Large intestine (tissue), 3 donors: ENCODE results near the gene ZNF584. TPM values are rescaled to one million over a fixed set of nuclear protein-coding genes. Genes with fewer than 3 reads are reported as not detected.
A peak's percentile ranks its signal among the peaks of the same experiment; 100 is the strongest.
"Not testable (repeated sequence)": the region's sequence is repeated elsewhere in the genome, so short reads cannot be mapped to it uniquely, and the experiment has no call there.

Experiments
- DNase-seq, 2 donors: peaks; one replicate each; pipeline versions ENCODE4 v3.0.0 to v3.0.0-alpha.2; 2013
- H3K27ac ChIP-seq: one replicate; pipeline ENCODE4 v1.5.1; 2013; ENCODE audit warnings: low read length
- H3K27me3 ChIP-seq: 2 replicates; pipeline ENCODE4 v1.6.1; 2013; ENCODE audit warnings: low read length; ENCODE audit not compliant: control insufficient read depth, insufficient read depth
- H3K36me3 ChIP-seq: 2 replicates; pipeline ENCODE4 v1.6.1; 2013; ENCODE audit warnings: low read length; ENCODE audit not compliant: control insufficient read depth, insufficient read depth
- H3K4me1 ChIP-seq: one replicate; pipeline ENCODE4 v1.6.1; 2013; ENCODE audit warnings: low read length; ENCODE audit not compliant: control insufficient read depth, insufficient read depth
- H3K4me3 ChIP-seq: one replicate; pipeline ENCODE4 v1.5.1; 2013; ENCODE audit warnings: low read length
- H3K9me3 ChIP-seq: one replicate; pipeline ENCODE4 v1.6.1; 2013; ENCODE audit warnings: mild to moderate bottlenecking, low read depth, low read length, moderate library complexity; ENCODE audit not compliant: control insufficient read depth
- WGBS: methylation state at CpG from one replicate; pipeline ENCODE4 v1.1.5; 2013; ENCODE audit warnings: low lambda C conversion rate; ENCODE audit not compliant: insufficient coverage; 5-methylcytosine and 5-hydroxymethylcytosine counted together
- polyA plus RNA-seq: library from polyadenylated mRNA; unstranded; fragments of 120-200 nt; gene quantifications from one replicate; pipeline ENCODE4 v1.2.1, GENCODE V29; 2013

The ZNF584 gene
- polyA plus RNA-seq, 1 donor = 7.1 TPM

DNA sequence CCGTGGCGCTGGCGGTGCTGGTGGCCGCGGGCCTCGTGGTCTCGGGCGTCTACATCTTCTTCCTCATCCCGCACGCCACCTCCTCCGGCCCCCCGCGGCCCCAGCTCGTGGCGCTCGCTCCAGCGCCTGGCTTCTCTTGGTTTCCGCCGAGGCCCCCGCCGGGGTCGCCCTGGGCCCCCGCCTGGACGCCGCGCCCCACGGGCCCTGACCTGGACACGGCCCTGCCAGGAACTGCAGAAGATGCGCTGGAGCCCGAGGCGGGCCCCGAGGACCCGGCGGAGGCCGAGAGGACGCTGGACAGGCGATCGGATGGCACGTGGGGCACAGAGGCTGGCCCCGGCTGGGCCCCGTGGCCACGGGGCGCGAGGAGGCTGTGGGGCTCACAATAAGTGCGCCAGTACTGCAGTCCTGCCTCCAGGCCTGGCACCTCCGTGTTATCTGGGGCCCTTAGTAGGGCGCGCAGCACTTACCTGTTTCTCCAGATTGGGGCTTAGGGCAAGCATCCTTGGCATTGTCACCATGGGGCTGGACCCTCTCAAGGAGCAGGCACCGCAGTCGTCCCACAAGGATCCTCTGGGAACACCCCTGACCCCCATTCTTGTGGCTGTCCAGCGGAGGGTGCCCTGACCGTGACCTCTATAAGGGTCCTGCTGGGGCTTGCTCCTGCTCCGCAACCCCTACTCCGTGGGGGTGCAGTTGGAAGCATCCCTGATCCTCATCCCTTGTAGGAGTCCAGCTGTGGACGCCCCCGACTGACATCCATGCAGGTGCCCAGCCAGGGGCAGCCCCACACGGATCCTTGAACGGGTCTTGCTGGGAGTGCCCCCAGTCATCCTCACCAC is 11.5 kb upstream of the ZNF584 start:
- H3K36me3 ChIP-seq = peaks cover 34% of the 10 kb centered on the region
- no CpG with 5 or more reads among the region's 58 CpGs for WGBS
- DNase-seq = no peak
- H3K4me1 ChIP-seq = peaks cover 12% of the 10 kb centered on the region
- no peak overlapping the region for H3K4me3 ChIP-seq
- H3K27me3 ChIP-seq = peaks cover 29% of the 10 kb centered on the region
- H3K27ac ChIP-seq = no peak overlapping the region
- H3K9me3 ChIP-seq = peaks cover 3% of the 10 kb centered on the region

DNA sequence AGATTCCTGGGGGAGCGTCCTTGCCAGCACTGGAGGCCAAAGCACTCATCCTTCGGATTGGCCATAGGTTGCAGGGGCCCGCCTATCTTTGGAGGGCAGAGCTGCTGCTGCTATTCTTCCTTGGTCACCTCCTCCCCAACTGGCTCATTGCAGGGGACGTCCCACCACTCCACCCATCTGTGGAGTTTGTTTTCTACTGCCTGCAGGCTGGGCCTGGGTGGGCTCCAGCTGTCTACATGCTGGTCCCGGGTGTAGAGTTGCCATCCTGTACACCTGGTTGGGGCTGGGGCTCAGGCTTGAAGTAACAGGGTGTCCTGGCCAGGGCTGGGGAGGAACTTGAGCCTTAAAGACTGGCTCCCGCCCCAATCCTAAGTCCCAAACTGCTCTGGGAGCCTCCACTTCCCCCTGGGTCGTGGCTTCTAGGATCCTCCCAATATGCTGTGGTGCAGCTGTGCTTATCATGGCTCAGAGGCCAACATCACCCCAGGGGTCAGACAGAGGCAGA is 10.9 kb upstream of the ZNF584 start:
- Histone ChIP-seq H3K27me3 (peaks cover 29% of the 10 kb centered on the region), H3K4me1 (peaks cover 15% of the 10 kb centered on the region)

DNA sequence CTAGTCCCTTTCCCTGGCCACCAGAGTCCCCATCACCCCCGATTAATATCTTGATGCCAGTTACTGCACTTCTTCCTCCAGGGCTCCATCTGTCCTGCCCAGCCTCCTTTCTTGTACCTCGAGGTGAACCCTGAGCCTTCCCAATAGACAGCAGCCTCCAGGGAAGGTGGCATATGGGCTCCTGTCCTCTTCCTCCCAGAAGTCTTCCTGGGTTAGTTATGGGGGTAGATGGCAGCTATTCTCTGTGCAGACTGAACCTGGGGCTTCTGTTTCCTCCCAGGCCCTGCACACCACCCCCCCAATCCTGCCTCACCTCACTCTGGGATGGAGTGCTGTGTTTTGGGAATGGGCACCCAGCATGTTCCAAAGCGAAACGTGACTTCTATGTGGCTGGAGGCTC is 10.4 kb upstream of the ZNF584 start:
- Histone ChIP-seq H3K27me3 (peaks cover 29% of the 10 kb centered on the region), H3K9me3 (peaks cover 3% of the 10 kb centered on the region), H3K4me1 (peaks cover 15% of the 10 kb centered on the region), H3K27ac (no peak overlapping the region), H3K36me3 (peaks cover 23% of the 10 kb centered on the region), H3K4me3 (no peak overlapping the region)
- DNase-seq = no peak
- no CpG with 5 or more reads among the region's 4 CpGs for WGBS

More for the DNA sequence above, 10.9 kb upstream of the ZNF584 start:
- DNase-seq = no peak
- WGBS = no CpG with 5 or more reads among the region's 7 CpGs
- peaks cover 3% of the 10 kb centered on the region for H3K9me3 ChIP-seq
- H3K36me3 ChIP-seq = peaks cover 28% of the 10 kb centered on the region
- H3K27ac ChIP-seq = no peak overlapping the region
- H3K4me3 ChIP-seq = no peak overlapping the region

DNA sequence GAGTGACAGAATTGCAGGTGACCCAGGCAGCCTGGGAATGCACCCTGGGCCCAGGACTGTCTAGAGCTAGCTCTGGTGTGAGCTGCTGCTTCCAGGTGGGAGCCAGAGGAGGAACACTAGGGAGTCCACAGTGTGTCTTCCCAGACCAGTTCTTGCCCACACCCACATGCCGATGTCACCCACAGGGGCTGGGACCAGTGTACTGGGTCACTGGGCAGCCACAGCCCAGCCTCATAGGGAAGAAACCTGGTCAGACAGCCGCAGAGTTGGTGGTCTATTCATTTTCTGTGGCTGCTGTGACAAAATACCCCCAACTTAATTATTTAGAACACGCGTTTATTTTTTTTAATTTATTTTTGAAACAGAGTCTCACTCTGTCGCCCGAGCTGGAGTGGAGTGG is 9.9 kb upstream of the ZNF584 start:
- no CpG with 5 or more reads among the region's 6 CpGs for WGBS
- DNase-seq = no peak
- H3K4me1 ChIP-seq = peaks cover 17% of the 10 kb centered on the region

DNA sequence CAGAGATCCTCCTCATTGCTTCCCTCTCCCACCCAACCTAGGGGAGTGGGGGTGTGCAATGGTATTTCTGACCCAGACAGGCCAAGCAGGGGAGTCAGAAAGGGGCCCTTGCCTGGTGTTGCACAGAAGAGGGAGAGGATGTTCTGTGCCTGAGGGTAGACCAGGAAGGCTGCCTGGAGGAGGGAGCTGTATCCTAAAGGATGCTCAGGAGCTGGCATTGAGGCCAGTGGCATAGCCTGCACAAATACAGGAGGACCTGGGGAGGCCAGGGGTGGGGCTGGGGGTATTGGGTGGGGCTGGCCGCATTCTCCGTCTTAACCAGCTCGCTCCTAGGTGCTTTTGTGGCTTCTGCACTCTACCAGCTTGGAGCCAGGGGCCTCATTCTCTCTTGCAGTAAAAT is 8.5 kb upstream of the ZNF584 start:
- Histone ChIP-seq H3K4me1 (peaks cover 19% of the 10 kb centered on the region), H3K9me3 (peaks cover 3% of the 10 kb centered on the region), H3K27ac (no peak overlapping the region), H3K36me3 (peaks cover 5% of the 10 kb centered on the region), H3K27me3 (peaks cover 29% of the 10 kb centered on the region), H3K4me3 (no peak overlapping the region)
- DNase-seq = no peak
- WGBS = no CpG with 5 or more reads among the region's 3 CpGs

More for the DNA sequence above, 9.9 kb upstream of the ZNF584 start:
- Histone ChIP-seq H3K9me3 (peaks cover 3% of the 10 kb centered on the region), H3K4me3 (no peak overlapping the region), H3K27ac (no peak overlapping the region), H3K27me3 (peaks cover 29% of the 10 kb centered on the region), H3K36me3 (peaks cover 18% of the 10 kb centered on the region)

DNA sequence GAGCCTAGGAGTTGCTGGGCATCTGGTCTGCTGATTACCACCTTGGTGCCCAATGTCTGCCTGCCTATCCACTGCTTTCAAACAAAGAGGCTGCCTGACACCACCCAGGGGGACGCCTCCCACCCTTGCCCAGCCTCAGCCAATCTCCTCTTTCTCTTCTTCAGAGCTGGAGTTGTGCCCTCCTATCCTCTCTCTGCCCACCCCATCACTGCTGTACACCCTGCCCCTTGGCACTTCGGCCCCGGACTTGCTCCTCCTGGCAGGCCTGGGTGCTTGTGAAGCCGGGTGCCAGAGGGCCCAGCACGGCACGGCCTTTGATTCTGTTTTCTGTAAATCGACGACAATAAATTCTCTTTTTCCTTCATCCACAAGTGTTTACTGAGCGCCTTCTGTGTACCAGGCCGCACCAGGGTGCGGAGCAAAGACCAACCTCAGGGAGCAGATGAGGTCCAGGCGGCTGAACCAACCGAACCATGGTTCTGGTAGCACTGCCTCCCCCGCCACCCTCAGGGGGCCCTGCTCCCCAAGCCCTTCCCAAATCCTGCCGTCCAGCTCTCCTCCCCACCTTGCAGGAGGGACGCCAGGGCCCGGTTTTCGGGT is 8.0 kb upstream of the ZNF584 start:
- Histone ChIP-seq H3K4me3 (peak overlapping the region; percentile 45), H3K4me1 (peaks cover 19% of the 10 kb centered on the region), H3K36me3 (no peaks in the 10 kb centered on the region), H3K9me3 (peaks cover 3% of the 10 kb centered on the region), H3K27me3 (peaks cover 25% of the 10 kb centered on the region), H3K27ac (no peak overlapping the region)
- DNase-seq = no peak
- no CpG with 5 or more reads among the region's 18 CpGs for WGBS

DNA sequence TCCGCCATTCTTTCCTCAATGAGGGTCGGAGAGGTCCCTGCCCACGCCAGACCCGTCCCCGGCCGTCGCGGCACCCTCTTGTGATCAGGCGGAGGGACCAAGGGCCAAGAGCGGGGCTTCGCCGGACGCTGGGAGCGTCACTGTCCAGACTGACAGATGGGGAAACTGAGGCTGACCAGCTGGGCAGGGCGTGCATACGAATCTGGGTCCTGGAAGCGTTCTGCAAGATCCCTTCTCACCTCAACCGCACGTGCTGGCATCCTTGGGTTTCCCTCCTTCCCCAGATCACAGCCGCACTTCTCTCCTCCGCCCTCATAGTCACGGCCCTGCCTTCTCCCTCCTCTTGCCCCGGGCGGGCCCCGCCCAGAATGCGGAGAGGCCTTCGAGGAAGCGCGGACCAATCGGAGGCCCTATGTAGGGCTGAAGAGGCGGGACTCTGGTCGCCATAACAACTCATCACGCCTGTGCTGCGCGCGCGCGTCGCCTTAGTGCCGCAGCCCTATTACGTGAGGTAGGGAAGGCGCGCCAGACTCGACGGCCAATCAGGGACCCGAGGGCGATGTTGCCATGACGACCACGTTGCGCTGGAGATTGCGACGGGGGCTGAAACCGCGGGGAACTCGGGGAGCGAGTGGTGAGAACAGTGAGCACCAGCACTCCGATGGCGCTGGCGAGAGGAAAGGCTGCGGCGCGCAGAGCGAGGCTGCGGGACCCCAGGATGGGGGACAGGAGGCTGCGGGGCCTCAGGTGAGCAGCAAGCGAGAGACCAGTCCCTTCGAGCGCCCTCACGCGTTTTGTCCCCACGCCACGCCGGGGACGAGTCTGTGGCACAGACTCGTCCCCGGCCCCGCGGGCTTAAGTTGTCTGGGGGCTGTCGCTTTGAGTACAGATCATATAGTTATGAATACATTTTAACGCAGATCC is 7.3 kb upstream of the ZNF584 start:
- no CpG with 5 or more reads among the region's 80 CpGs for WGBS
- Histone ChIP-seq H3K27ac (peak overlapping the region; percentile 86), H3K4me1 (peaks cover 16% of the 10 kb centered on the region), H3K36me3 (no peaks in the 10 kb centered on the region), H3K9me3 (no peaks in the 10 kb centered on the region), H3K27me3 (peaks cover 18% of the 10 kb centered on the region), H3K4me3 (peak overlapping the region; percentile 83)
- DNase-seq = peak; percentile 100

DNA sequence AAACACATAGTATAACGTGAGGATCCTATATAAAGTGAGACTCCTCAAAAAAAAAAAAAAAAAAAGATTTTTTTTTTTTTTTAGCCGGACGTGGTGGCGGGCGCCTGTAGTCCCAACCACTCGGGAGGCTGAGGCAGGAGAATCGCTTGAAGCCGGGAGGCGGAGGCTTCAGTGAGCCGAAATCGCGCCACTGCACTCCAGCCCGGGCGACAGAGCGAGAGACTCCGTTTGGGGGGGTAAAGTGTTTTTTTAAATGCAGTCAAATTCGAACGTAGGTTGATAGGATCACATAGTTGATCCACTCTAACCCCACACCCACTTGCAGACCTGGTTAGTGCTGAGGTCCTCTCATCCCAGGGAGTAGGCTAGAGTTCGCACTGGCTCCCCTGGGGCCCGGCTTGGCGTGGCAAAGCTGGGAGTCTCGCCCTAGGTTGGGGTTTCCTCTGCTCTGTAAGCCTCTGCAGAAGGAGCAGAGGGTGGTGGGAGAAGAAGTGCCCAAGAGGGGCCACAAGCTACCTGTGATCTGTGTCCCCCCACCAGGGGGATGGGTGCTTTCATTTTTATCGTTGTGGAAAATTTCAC is 6.5 kb upstream of the ZNF584 start:
- no CpG with 5 or more reads among the region's 23 CpGs for WGBS
- H3K4me1 ChIP-seq = peaks cover 16% of the 10 kb centered on the region
- no peaks in the 10 kb centered on the region for H3K36me3 ChIP-seq
- H3K27me3 ChIP-seq = peaks cover 15% of the 10 kb centered on the region
- H3K9me3 ChIP-seq = no peaks in the 10 kb centered on the region
- peak overlapping the region; percentile 83 for H3K4me3 ChIP-seq
- peak overlapping the region; percentile 86 for H3K27ac ChIP-seq
- peak in 1 of 2 donors; percentile 34 for DNase-seq

DNA sequence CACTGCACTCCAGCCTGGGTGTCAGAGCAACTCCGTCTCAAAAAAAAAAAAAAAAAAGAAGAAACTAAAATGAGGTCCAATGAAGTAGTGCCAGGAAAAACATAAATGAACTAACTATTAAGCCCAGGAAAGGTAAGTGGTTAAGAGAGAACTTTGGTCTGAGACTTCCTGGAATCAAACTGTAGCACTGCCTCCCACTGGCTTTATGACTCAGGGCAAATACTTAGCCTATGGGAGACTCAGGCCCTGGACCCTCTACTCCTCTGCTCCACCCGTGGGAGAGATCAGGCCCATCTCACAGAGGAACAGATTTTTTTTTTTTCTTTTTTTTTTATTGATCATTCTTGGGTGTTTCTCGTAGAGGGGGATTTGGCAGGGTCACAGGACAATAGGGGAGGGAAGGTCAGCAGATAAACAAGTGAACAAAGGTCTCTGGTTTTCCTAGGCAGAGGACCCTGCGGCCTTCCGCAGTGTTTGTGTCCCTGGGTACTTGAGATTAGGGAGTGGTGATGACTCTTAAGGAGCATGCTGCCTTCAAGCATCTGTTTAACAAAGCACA is 4.5 kb upstream of the ZNF584 start:
- not testable (repeated sequence) for H3K9me3 ChIP-seq, H3K27me3 ChIP-seq, H3K4me3 ChIP-seq, H3K36me3 ChIP-seq
- 40% methylated on average over 1 of the region's 5 CpGs for WGBS
- peaks cover 16% of the 10 kb centered on the region for H3K4me1 ChIP-seq
- peak; percentile 69 to 87 for DNase-seq
- H3K27ac ChIP-seq = peak overlapping the region; percentile 17
